Measurements from ENCODE around the gene FGF18.

DNA sequence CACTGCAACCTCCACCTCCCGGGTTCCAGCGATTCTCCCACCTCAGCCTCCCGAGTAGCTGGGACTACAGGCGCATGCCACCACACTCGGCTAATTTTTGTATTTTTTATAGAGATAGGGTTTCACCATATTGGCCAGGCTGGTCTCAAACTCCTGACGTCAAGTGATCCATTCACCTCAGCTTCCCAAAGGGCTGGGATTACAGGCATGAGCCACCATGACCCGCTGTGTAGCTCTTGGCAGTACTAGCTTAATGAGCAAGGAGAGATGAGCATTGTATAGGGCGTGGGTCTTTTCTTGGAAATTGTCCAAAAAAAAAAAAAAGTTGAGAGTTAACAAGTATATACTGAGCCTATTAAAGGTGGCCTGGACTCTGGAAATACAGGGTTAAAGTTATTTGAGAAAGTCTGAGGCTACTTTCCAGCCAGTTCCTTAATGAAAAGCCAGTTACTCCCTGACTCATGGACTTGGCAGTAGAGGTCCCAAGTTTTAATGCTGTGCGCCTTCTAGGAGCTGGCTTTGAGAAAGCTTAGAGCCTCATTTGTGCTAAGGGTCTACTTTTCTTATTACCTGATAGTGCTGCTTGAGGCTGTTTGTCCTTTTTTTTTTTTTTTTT, 4.2 kb upstream of the FGF18 start:
- no peak; the same call in 1 of the 2 replicates for TF ChIP-seq POLR2AphosphoS5 (IDR thresholded peaks at IDR 0.05; ENCODE audit: low read depth, low read length)
- TF ChIP-seq FOXP2 (optimal IDR thresholded peaks at IDR 0.05; ENCODE audit: borderline replicate concordance, extremely low read depth, extremely low read length, insufficient read depth) = no peak
- TF ChIP-seq, protein P1, sequence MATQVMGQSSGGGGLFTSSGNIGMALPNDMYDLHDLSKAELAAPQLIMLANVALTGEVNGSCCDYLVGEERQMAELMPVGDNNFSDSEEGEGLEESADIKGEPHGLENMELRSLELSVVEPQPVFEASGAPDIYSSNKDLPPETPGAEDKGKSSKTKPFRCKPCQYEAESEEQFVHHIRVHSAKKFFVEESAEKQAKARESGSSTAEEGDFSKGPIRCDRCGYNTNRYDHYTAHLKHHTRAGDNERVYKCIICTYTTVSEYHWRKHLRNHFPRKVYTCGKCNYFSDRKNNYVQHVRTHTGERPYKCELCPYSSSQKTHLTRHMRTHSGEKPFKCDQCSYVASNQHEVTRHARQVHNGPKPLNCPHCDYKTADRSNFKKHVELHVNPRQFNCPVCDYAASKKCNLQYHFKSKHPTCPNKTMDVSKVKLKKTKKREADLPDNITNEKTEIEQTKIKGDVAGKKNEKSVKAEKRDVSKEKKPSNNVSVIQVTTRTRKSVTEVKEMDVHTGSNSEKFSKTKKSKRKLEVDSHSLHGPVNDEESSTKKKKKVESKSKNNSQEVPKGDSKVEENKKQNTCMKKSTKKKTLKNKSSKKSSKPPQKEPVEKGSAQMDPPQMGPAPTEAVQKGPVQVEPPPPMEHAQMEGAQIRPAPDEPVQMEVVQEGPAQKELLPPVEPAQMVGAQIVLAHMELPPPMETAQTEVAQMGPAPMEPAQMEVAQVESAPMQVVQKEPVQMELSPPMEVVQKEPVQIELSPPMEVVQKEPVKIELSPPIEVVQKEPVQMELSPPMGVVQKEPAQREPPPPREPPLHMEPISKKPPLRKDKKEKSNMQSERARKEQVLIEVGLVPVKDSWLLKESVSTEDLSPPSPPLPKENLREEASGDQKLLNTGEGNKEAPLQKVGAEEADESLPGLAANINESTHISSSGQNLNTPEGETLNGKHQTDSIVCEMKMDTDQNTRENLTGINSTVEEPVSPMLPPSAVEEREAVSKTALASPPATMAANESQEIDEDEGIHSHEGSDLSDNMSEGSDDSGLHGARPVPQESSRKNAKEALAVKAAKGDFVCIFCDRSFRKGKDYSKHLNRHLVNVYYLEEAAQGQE (IDR thresholded peaks at IDR 0.05; ENCODE audit: insufficient read depth in 1 of 2, low read depth in 2 of 2, low read length in 2 of 2) = no peak
- no peak for TF ChIP-seq SIN3A (IDR thresholded peaks at IDR 0.05; ENCODE audit: borderline replicate concordance, insufficient read depth, low read length)
- no peak for TF ChIP-seq TAF1 (IDR thresholded peaks at IDR 0.05; ENCODE audit: borderline replicate concordance, insufficient read depth, low read length)
